Ishikawa (cell line): ENCODE measurements around the gene CKM.

Experiments used
- CEBPB ChIP-seq: IDR thresholded peaks from 2 replicates; pipeline ENCODE4 v1.6.1; 2012
- CREB1 ChIP-seq: IDR thresholded peaks from 2 replicates; pipeline ENCODE4 v1.6.1; 2012; ENCODE audit warnings: low read depth
- EGR1 ChIP-seq: IDR thresholded peaks from 2 replicates; pipeline ENCODE4 v1.6.1; 2012
- EP300 ChIP-seq: IDR thresholded peaks from 2 replicates; pipeline ENCODE4 v1.6.1; 2012; ENCODE audit warnings: borderline replicate concordance
- FOXM1 ChIP-seq: IDR thresholded peaks from 2 replicates; pipeline ENCODE4 v1.6.1; 2012; ENCODE audit warnings: low read depth, borderline replicate concordance
- MAX ChIP-seq: IDR thresholded peaks from 2 replicates; pipeline ENCODE4 v1.6.1; 2012
- NFIC ChIP-seq: IDR thresholded peaks from 2 replicates; pipeline ENCODE4 v1.6.1; 2012
- RAD21 ChIP-seq: IDR thresholded peaks from 2 replicates; pipeline ENCODE4 v1.6.1; 2012; ENCODE audit warnings: low read depth
- REST ChIP-seq: IDR thresholded peaks from 2 replicates; pipeline ENCODE4 v1.6.1; 2012; ENCODE audit warnings: low read depth, mild to moderate bottlenecking
- TAF1 ChIP-seq: IDR thresholded peaks from 2 replicates; pipeline ENCODE4 v1.6.1; 2012; ENCODE audit warnings: low read depth, mild to moderate bottlenecking
- TCF12 ChIP-seq: IDR thresholded peaks from 2 replicates; pipeline ENCODE4 v1.6.1; 2012; ENCODE audit warnings: low read depth
- TEAD4 ChIP-seq: IDR thresholded peaks from 2 replicates; pipeline ENCODE4 v1.6.1; 2012
- USF1 ChIP-seq: IDR thresholded peaks from 2 replicates; pipeline ENCODE4 v1.6.1; 2012
- YY1 ChIP-seq: IDR thresholded peaks from 2 replicates; pipeline ENCODE4 v1.6.1; 2012; ENCODE audit warnings: low read depth
- ZBTB7A ChIP-seq: IDR thresholded peaks from 2 replicates; pipeline ENCODE4 v1.6.1; 2012; ENCODE audit warnings: low read depth

The CKM gene

DNA sequence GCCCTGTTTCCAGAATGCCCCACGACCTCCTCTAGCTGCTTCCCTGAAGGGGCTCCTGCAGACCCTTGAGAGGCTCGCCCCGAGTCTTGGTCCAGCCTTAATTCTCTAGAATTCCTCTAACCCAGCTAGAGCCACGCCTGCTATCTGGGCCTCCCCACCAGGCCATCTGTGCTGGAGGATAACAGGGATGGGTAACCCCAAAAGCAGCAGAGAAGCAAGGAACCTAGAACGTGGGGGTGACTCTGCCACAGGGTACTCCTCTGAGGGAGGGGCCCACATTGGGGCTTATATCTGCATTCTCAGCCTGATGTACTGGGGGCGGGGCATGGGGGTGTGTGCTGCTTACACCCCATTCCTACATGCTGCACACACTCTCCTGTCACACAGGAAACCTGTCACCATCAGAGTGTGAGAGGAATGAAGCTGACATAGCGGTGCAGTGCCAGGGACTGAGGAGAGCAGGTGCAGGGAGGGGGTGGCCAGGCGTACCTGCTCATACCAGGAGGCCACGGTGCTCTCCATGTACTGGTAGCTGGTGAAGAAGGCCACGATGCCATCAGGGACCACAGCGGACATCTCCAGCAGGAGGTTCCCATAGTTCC lies 31.7 kb upstream of the CKM start:
- no peak for TF ChIP-seq NFIC
- no peak for TF ChIP-seq TCF12
- no peak for TF ChIP-seq EGR1
- no peak for TF ChIP-seq RAD21
- TF ChIP-seq EP300 = no peak
- no peak for TF ChIP-seq CEBPB

DNA sequence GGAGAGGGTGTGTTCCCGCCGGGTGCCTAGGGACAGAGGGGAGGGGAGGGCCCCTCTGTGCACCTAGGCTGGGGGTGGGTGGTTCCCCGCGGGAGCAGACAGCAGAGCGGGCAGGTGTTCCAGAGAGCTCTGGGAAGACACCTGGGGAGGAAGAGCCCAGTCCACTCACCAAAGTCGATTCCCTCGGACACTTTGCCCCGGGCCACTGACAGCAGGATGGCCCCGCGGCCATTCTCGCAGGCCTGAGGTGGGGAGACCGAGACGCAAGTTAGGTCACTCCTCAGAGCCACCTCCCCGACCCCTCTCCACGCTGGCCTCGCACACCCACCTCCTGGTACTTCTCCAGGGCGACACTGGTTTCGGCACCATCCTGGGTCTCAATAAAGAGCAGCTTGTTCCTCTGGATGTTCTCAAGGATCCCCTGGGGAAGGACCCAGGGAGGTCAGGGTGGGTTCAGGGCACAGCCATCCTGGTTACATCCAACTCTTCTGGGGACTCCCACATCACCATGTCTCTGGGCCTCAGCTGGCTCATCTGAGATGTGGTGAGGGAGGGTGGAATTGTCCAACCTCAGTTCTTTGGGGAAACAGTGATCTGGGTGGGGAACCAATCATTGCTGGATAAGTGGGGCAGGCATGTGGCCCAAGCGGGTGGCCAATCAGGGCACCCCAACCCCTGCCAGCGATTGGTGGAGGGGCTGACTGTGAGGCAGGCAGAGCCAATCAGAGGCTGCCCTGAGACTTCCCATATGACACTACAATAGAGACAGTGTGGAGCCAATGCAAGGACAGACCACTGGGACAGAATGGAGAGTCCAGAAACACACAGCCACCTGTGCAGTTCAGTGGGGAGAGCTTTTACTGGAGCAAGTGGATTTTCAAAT lies 30.5 kb upstream of the CKM start:
- TF ChIP-seq RAD21 = no peak
- TF ChIP-seq CEBPB = no peak
- no peak for TF ChIP-seq EGR1
- no peak for TF ChIP-seq REST
- no peak for TF ChIP-seq TEAD4
- no peak for TF ChIP-seq TAF1
- TF ChIP-seq FOXM1 = no peak

DNA sequence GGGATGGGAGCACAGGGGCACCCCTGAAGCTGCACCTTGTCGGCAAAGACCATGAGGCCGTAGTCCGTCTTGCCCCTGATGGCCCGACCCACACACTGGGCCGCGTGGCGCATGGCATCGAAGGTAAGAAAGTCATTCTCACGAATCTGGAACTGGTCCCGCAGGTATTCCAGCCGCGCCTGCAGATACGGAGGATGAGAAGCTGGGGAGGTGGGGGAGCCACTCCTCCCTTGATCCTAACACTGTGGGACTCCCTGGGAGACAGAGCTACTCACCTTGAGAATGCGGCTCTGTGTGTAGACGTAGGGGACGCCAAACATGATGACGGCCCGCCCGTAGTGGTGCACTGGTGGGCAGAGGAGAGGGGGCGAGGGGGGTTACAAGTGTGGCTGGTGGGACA lies 29.8 kb upstream of the CKM start:
- TF ChIP-seq ZBTB7A (no peak), REST (no peak), CEBPB (no peak), NFIC (no peak), FOXM1 (no peak), TCF12 (no peak), TAF1 (no peak), MAX (no peak), RAD21 (no peak), USF1 (no peak)

DNA sequence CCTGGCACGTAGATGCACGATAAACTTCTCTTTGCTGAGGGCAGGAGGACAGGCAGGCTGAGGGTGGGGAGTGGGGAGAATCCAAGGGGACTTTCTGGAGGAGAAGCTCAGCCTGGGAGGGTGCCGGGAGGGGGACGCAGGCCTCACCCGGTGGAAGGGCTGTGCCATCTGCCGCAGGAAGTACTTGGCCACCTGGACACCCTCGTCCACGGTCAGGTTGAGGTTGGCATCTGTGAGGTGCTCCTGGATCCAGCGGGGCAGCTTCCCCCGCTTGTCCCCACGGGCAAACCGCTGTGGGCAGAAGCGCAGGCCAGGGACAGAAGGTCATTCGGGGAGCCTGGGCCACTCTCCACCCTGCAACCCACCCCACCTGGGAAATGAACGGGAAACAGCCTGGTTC lies 29.4 kb upstream of the CKM start:
- TF ChIP-seq ZBTB7A = no peak
- no peak for TF ChIP-seq CREB1
- TF ChIP-seq MAX = no peak
- no peak for TF ChIP-seq NFIC
- no peak for TF ChIP-seq USF1
- TF ChIP-seq TEAD4 = no peak
- TF ChIP-seq RAD21 = no peak
- no peak for TF ChIP-seq TAF1
- no peak for TF ChIP-seq REST
- no peak for TF ChIP-seq YY1
- no peak for TF ChIP-seq FOXM1
- TF ChIP-seq EP300 = no peak
